A673 (cell line): Measurements from ENCODE around the gene THBS2. TPM values are rescaled to one million over a fixed set of nuclear protein-coding genes. Genes with fewer than 3 reads are reported as not detected.

Source experiments
- BruUV-seq: library from RNA; stranded (reverse); fragments of 400-500 nt; replicated peaks from 2 replicates; lab custom pipeline; 2021; lab: Mats Ljungman, UMichigan
- CTCF ChIA-PET: fragments of 300-600 bp; sonication (Branson Sonifier 250); formaldehyde crosslinking; loops from one replicate; lab custom pipeline; 2022; ENCODE audit warnings: antibody characterized with exemption; lab: Charles Lee
- POLR2A ChIA-PET: fragments of 300-600 bp; sonication (Branson Sonifier 250); formaldehyde crosslinking; loops from one replicate; lab custom pipeline; 2022; ENCODE audit warnings: antibody characterized with exemption; ENCODE audit not compliant: low non-redundant PET; lab: Charles Lee
- DNase-seq: peaks from one replicate; pipeline ENCODE4 v3.0.0-alpha.2; 2015; ENCODE audit warnings: low spot score
- H3K27ac ChIP-seq: fragments of 200-600 bp; sonication (generic); 2 replicates; pipeline ENCODE4 v1.5.1; 2016; ENCODE audit warnings: mixed run types, low read depth, mild to moderate bottlenecking, mixed read lengths, antibody characterized with exemption, low read length; ENCODE audit not compliant: poor library complexity, severe bottlenecking
- H3K27me3 ChIP-seq: fragments of 200-600 bp; sonication (generic); replicated peaks from 2 replicates; pipeline ENCODE4 v1.6.1; 2017; ENCODE audit warnings: mixed run types, low read depth, mild to moderate bottlenecking, mixed read lengths, antibody characterized with exemption, low read length; ENCODE audit not compliant: insufficient read depth, poor library complexity
- H3K36me3 ChIP-seq: fragments of 200-600 bp; sonication (generic); 2 replicates; pipeline ENCODE4 v1.6.1; 2016; ENCODE audit warnings: mixed run types, mild to moderate bottlenecking, mixed read lengths, antibody characterized with exemption, low read length; ENCODE audit not compliant: insufficient read depth, poor library complexity, severe bottlenecking
- H3K4me1 ChIP-seq: fragments of 200-600 bp; sonication (generic); 2 replicates; pipeline ENCODE4 v1.6.1; 2017; ENCODE audit warnings: mixed run types, mild to moderate bottlenecking, mixed read lengths, antibody characterized with exemption, low read length; ENCODE audit not compliant: insufficient read depth, poor library complexity, severe bottlenecking
- H3K4me3 ChIP-seq: fragments of 200-600 bp; sonication (generic); 2 replicates; pipeline ENCODE4 v1.5.1; 2016; ENCODE audit warnings: low read depth, mixed run types, mild to moderate bottlenecking, mixed read lengths, low read length; ENCODE audit not compliant: poor library complexity, severe bottlenecking
- H3K9me3 ChIP-seq: fragments of 200-600 bp; sonication (generic); 2 replicates; pipeline ENCODE4 v1.6.1; 2016; ENCODE audit warnings: mixed run types, low read depth, mild to moderate bottlenecking, mixed read lengths, antibody characterized with exemption, low read length; ENCODE audit not compliant: poor library complexity, severe bottlenecking
- EZH2 ChIP-seq: fragments of 200-600 bp; sonication (generic); IDR thresholded peaks from 2 replicates; pipeline ENCODE4 v1.6.1; 2017; ENCODE audit warnings: borderline replicate concordance, low read depth, mild to moderate bottlenecking, mixed read lengths, antibody characterized with exemption, low read length; ENCODE audit not compliant: poor library complexity, severe bottlenecking
- intact Hi-C: fragments of 100-400 bp; cut with micrococcal nuclease; formaldehyde crosslinking; loops from one replicate; pipeline ENCODE4 v1.10.0; 2022; ENCODE audit not compliant: unreplicated experiment
- total RNA-seq: library from RNA; stranded (reverse); gene quantifications from 2 replicates; pipeline ENCODE4 v1.2.3, GENCODE V29; 2021
- TF ChIP-seq, protein P1 (sequence below): fragments of 300-800, 200-600 bp; sonication (generic); conservative IDR thresholded peaks from 2 replicates; pipeline ENCODE4 v1.5.1; 2017; ENCODE audit warnings: low read depth, mild to moderate bottlenecking, antibody characterized with exemption, low read length, moderate library complexity, mixed read lengths

THBS2 gene
- total RNA-seq, 1 experiment from 2014 or later: 0.13 TPM

DNA sequence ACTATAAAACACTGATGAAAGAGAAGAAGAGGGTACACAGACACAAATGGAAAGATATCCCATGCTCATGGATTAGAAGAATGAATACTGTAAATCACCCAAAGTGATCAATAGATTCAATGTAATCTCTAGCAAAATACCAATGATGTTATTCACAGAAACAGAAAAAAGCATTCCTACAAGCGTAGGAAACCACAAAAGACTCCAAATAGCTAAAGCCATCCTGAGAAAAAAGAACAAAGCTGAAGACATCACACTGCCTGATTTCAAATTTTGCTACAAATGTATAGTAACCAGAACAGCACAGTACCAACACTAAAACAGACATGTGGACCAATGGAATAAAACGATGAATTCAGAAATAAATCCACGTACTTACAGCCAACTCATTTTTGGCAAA, 43.0 kb downstream of the THBS2 start:
- no TSS peak for BruUV-seq

DNA sequence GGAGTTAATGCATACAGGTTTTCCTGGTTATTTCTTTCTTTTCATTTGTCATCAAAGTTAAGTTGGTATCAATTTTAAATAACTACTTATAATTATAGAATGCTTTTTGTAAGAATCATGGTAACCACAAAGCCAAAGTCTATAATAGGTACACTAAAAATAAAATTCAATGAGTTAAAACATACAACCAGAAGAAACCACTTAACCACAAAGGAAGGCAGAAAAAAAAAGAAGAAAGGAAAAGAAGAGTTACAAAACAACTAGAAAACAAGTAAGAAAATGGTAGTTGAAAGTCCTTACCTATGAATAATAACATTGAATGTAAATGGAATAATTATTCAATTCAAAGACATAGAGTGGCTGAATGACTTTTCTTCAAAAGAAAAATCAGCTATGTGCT, 45.6 kb downstream of the THBS2 start:
- CTCF ChIA-PET: no interaction called here
- no peak overlapping the region for H3K27ac ChIP-seq
- H3K36me3 ChIP-seq: no peaks in the 10 kb centered on the region
- POLR2A ChIA-PET: no interaction called here
- H3K27me3 ChIP-seq: no peaks in the 10 kb centered on the region
- H3K4me1 ChIP-seq: no peaks in the 10 kb centered on the region
- intact Hi-C loops: no loop called here
- no peak for DNase-seq
- TF ChIP-seq, protein P1, sequence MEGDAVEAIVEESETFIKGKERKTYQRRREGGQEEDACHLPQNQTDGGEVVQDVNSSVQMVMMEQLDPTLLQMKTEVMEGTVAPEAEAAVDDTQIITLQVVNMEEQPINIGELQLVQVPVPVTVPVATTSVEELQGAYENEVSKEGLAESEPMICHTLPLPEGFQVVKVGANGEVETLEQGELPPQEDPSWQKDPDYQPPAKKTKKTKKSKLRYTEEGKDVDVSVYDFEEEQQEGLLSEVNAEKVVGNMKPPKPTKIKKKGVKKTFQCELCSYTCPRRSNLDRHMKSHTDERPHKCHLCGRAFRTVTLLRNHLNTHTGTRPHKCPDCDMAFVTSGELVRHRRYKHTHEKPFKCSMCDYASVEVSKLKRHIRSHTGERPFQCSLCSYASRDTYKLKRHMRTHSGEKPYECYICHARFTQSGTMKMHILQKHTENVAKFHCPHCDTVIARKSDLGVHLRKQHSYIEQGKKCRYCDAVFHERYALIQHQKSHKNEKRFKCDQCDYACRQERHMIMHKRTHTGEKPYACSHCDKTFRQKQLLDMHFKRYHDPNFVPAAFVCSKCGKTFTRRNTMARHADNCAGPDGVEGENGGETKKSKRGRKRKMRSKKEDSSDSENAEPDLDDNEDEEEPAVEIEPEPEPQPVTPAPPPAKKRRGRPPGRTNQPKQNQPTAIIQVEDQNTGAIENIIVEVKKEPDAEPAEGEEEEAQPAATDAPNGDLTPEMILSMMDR: no peak
- no peak for TF ChIP-seq EZH2
- no peak overlapping the region for H3K4me3 ChIP-seq
- H3K9me3 ChIP-seq: peaks cover 8% of the 10 kb centered on the region
- BruUV-seq: no TSS peak

More for the DNA sequence above, 43.0 kb downstream of the THBS2 start:
- Histone ChIP-seq H3K27me3 (no peaks in the 10 kb centered on the region), H3K36me3 (no peaks in the 10 kb centered on the region), H3K4me1 (no peaks in the 10 kb centered on the region), H3K27ac (no peak overlapping the region), H3K9me3 (peaks cover 8% of the 10 kb centered on the region), H3K4me3 (no peak overlapping the region)
- POLR2A ChIA-PET: no interaction called here
- intact Hi-C loops: no loop called here
- DNase-seq: no peak
- CTCF ChIA-PET: no interaction called here
- TF ChIP-seq, protein P1: no peak
- no peak for TF ChIP-seq EZH2

DNA sequence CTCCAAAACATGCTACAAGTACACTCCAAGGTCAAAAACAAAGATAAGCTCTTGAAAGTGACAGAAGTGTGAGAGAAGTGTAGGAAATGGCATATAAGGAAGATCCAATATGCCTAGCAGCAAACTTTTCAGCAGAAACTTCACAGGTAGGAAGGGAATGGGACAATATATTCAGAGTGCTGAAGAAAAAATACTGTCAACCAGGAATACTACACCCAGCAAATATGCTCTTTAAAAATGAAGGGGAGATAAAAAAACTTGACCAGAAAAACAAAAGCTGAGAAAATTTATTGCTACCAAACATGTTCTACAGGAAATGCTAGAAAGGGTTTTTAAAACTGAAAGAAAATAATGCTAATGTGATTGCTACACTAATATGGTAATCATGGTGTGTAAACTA, 46.2 kb downstream of the THBS2 start:
- Histone ChIP-seq H3K27me3 (no peaks in the 10 kb centered on the region), H3K4me1 (no peaks in the 10 kb centered on the region), H3K36me3 (no peaks in the 10 kb centered on the region), H3K9me3 (peaks cover 8% of the 10 kb centered on the region), H3K27ac (no peak overlapping the region), H3K4me3 (no peak overlapping the region)
- BruUV-seq: no TSS peak
- ChIA-PET CTCF (no interaction called here), POLR2A (no interaction called here)
- intact Hi-C loops: no loop called here
- DNase-seq: no peak
- TF ChIP-seq, protein P1: no peak
- no peak for TF ChIP-seq EZH2
